Inflammatory macrophage (primary cell): ENCODE results near the gene TBC1D22A.
"Not testable (repeated sequence)": the region's sequence is repeated elsewhere in the genome, so short reads cannot be mapped to it uniquely, and the experiment has no call there.

Source experiments
- DNase-seq, 2 donors: peaks; one replicate each; pipeline ENCODE4 v3.0.0-alpha.2; 2020 to 2022

The TBC1D22A gene

DNA sequence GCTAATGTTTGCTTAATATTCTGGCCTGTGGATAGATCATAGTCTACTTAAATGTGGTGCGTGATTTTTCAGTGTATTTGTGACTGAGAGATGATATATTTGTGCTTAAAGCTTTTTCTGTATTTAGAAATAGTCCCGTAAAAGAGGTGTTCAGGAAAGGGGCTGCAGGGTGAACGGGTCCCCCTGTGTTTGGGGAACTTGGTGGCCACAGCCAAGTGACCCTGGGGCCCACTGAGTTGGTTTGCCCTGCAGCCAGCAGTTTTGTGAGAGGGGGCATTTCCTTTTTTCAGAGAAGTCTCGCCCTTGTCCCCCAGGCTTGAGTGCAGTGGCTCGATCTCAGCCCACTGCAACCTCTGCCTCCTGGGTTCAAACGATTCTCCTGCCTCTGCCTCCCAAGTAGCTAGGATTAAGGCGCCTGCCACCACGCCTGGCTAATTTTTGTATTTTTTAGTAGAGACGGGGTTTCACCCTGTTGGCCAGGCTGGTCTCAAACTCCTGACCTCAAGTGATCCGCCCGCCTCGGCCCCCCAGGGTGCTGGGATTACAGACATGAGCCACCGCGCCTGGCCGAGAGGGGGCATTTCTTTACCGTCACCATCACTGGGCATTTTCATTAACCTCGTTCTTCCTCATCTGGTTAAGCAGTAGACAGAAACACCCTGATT, 287.4 kb downstream of the TBC1D22A start:
- not testable (repeated sequence) for DNase-seq

DNA sequence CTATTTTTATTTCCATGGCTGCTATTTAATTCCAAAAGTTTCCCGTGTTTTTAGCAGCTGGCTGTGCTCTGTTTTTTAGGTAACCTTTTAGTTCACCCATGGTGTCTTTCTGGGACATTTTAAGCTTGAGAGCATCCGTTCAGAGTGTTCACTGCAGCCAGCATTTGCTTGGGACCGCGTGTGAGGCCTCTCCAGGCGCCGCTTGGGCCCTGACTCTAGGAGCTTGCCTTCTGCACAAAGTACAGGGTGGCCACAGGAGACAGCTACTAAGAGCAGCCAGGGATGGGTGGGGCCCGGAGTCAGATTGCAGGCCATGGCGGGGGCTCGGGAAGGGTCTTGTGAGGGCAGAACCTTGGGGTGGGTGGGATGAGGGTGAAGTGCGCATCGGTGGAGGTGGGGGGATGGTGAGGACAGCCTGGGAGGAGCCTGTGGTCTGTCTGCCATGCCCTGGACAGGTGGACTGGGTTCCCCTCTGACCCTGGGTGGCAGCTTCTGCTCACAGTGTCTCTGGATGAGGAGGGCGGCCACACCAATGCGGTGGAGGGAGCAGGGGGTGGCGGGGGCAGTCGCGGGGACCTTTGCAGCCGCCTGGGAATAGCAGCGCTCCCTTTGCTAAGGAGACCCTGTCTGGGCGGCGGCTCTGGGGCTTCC, 288.1 kb downstream of the TBC1D22A start:
- DNase-seq: no peak

DNA sequence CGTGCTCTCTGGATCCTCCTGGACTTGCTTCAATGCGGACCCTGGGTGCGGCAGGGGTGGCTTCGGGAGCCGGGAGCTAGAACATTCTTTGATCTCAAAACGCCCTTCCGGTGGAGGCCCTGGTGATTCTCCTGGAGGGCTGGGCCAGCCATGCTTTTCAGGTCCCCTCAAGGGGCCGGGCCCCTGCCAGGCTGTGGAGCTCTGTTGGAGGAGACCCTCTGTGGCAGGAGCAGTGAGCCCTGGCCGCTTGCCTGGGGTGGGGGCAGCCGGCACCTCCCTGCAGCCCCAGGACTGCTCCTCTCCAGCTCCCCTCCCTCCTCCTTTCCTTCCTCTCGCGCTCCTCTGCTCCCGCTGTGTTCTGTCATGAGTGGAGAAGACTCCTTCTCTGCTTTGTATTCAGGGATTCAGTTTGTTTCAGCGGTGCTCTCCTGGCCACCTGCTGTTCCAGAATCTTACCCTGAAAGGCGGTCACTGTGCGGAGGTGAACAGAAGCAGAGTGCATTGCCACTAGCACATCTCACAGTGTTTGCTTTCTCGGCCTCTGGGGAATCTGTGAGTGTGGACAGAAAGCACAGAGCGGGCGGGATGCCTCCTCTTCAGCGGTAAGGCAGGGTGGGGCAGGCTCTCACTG, 289.1 kb downstream of the TBC1D22A start:
- no peak for DNase-seq

DNA sequence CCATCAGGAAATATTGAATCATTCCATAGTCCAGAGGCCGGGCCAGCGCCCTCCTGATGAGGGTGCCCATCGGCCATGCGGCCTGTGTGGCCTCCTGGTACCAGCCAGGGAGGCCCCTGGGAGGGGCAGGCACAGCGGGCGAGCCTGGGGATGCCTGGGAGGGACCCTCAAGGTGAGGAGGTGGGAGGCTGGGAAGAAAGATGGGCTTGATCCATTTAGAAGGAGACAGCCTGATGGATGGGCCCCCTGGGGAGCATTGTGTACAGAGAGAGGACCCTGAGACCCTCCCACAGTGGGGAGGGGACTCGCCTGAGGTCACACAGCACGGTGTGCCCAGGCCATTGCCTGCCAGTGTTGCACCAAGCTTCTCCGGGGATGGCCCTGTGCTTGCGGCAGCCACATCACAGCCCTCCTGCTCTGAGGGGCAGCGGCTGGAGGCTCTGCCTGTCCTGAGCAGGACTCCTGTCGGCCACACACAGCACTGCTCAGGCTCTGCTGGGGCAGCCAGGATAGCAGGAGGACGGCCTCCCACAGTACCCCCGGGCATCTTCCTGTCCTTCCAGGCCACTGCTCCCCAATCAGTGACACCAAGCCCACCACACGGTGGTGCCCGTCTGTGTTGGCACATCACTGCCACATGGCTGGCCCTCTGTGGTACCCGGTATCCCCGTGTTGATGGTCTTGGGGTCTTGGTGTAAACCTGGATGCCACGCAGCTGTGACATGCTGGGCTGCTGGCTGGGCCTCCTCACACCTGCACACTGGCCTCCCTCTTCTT, 290.0 kb downstream of the TBC1D22A start:
- DNase-seq: no peak

DNA sequence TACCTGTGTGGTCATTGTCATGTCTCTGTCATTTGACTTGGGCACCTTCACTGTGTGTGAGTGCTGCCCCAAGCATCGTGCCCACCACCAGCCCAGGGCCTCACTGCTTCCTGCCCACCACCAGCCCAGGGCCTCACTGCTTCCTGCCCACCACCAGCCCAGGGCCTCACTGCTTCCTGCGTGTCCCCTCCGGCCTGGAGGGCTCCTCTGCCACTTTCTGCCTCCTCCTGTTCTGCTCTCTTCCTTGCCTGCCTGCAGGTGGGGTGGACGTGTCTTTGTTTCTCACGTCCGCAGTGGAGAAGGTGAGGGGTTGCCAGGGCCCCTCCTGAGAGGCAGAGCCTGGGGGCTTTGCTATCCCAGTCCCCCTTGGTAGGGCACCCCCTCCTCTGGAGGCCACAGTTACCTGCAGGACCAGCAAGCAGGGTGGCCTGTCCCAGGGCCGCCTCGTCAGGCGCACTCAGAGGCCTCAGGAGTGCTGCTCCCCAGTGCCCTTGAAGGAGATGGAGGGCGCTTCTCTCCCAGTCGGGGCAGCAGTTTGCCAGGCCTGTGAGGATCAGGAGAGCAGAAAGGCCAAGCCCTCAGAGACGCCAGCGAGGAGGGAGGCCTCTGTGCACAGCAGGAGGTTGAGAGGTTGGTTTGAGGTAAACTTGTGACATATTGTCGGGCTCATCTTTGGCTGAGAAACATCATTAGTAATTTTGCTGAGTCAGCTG, 290.7 kb downstream of the TBC1D22A start:
- no peak for DNase-seq

DNA sequence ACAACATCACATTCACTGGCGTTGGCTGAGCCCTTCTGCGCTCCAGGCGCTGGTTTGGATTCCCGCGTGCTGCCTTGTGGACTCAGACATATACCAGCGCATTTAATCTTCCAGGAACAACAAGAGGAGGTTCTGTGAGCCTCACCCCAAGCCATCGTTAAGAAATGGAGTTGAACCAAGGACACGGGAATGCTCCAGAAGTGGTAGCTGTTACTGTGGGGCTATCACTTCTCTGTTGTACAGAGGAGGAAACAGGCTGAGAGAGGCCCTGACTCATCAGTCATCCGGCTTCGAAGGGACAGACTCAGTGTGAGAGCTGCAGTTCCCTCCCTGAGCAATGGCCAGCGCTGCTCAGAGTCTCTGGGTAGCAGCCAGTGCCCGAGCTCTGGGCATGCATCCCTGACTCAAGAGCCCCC, 291.3 kb downstream of the TBC1D22A start:
- peak in 1 of 2 donors; percentile 70 for DNase-seq

DNA sequence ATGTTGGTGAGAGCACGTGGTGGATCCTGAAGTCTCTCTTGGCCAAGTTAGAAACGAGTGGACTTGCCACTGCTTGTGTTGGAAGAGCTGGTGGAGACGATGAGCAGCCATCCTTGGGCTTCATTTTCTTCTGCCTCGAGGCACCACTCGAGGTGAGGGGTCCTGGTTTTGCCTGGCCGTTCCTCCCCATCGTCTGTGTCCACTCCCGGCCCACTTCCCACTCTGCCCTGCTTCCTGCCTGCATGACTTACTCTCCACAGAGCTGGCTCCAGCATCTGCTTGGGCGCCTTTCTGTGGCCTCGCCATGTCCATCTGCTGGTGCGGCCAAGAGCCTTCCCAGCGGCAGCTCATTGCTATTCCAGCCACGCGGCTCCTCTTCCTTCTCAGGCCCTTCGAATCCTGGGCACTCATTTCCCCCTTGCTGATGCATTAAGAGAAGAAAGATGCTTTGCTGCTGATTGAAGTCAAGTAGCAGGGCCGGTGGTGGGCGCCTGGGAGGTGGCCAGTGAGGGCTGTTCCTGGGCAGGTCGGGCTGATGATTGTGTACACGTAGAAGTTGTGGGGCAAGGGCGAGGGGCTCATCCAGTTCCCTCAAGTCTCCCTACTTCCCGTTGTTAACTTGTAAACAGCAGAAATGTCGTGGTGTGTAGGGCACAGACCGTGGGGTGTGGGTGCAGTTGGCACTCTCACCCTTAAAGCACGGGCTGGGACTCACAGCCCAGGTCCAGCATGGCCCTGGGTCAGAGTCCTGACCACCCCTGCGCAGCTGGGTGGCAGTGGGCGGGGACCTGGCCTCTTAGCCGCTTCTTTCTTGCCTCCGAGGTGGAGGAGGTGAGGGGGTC, 292.0 kb downstream of the TBC1D22A start:
- DNase-seq: no peak

DNA sequence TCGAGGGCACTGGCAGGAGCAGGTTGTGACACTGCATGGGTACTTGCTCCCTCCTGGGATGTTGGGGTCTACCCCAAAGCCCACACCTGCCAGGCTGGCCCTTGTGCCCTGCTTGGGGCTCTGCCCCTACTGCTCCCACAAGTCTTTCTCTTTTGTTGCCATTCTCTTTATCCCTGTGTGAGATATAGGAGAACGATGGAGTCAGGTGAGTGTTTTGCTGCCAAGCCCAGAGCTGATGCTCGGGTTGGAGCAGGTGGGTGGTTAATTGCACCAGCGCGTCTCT, 292.6 kb downstream of the TBC1D22A start:
- DNase-seq: no peak

DNA sequence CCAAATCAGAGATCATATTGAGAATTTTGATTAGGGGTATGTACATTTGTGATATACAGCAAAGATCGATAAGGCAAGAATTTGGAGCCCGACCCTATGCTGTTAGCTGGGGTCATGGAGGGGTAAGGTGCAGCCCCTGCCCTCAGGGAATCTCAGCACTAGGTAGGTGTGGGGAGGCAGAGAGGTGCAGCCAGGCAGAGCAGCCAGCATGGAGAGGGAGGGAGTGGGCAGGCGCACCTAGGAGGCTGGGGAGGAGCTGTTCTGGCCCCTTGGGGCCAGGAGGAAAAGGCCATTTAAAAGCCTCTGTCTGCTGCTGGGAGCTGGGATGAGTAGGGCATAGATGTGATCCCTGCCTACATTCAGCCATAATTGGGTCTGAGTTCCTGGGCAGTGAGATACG, 293.0 kb downstream of the TBC1D22A start:
- DNase-seq: no peak

DNA sequence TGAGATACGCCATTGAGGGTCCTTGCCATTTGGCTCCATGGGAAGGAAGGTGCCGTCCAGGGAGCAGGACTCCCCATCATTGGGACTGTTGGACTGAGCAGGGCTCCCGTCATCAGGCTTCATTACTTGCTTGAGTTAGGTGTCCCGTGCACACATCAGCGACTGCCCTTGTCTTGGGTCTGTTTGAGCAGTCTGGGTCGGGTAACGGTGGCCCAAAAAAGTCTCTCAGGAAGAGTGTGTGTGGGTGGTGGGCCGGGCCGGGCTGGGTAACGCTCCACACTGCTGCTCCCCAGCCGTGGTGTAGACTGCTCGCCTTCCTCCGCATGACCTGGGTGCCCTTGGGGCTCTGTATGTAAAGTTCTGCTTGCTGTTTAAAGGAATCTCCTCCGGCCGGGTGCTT, 293.5 kb downstream of the TBC1D22A start:
- no peak for DNase-seq

DNA sequence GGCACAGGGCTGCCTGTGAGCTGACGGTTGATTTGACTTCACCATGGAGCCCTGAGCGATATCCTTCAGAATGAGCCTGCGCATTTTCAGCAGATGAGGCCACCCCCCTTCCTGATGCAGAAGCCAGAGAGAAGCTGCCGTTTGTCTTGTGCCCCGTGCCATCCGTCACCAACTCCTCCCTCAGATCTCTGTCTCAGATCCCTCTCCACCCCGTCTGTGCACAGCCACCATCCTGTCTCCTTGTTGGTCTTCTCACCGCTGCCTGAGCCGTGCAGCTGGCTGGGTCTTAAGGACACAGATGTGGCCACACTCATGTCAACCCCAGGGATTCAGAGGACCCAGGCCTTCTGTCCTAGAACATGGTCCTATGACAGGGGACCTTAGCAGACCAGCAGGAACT, 293.9 kb downstream of the TBC1D22A start:
- no peak for DNase-seq

DNA sequence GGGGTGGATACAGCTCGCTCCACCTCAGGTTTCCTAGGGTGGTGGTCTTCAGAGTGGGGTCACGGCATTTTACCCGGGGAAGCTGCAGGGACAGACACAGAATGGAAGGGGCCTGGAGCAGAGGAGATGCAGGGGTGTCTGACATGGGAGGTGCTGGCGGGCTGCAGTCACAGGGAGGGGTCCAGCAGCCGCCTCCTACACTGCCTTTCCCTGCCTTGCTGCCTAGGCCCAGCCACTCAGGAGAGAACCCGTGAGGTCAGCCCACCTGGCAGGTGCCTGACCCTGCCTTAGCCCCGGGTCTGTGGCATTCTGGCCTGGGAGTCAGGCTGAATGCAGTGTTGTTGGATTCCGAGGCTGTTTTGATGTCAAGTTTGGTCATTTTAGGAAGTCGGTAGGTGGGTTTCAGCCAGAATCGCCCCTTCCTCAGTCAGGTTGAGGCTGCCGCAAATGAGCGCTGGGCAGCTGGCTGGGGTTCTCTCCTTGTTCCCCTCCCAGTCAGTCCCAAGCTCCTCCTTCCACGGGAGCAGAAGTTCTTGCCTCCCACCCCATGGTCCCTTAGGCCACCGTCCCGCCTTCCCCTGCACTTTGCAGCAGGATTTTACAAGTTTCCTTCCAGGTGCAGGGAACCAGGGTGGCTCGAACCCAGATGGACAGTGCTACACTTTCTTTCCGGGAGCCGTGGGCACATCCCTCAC, 294.5 kb downstream of the TBC1D22A start:
- no peak for DNase-seq

DNA sequence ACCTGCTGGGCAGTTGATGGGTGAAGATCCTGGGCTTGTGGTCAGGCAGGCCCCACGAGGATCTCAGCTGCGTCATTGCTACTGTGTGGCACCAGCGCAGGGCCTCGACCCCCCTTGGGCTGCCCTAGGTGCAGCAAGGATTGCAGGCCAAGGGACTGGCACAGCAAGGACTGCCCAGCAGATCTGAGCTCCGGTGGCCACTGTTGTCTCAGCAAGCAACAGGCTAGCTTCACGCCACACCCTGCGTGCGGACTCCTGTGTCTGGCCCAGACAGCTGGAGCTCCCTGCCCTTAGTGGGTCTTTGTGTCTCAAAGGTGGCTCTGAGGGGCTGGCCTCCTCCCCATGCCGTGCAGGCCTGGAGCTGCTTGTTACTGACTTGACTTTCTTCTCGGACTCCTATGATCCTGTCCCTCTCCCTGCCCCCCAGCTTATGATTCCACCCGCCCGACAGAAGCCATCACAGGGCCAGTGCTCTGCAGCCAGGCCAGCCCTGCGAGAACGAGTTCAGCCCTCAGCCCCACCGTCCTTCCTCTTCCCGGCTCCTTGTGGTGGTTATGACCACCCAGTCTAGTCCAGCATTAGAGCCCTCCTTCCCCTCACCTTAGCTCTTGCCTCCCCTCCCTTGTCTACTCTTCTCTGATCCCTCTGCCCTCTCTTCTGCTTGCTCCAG, 295.6 kb downstream of the TBC1D22A start:
- no peak for DNase-seq

DNA sequence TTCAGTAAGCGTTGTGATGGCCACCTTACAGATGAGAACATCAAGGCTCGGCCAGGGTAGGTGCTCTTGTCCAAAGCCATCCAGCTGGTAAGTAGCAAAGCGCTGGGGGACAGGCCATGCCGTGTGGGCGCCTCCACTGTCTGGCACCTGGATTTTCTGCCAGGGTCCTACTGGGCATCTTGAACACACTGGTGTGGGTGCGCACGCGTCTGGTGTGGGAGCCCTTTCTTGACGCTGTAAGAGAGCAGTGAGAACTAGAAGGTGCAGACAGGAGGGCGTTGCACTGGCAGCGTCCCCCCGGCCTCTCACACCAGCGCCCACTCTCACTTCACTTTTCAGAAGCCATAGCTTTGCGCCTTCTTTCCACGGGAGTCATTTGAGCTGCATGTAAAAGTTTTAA, 296.6 kb downstream of the TBC1D22A start:
- DNase-seq: no peak

DNA sequence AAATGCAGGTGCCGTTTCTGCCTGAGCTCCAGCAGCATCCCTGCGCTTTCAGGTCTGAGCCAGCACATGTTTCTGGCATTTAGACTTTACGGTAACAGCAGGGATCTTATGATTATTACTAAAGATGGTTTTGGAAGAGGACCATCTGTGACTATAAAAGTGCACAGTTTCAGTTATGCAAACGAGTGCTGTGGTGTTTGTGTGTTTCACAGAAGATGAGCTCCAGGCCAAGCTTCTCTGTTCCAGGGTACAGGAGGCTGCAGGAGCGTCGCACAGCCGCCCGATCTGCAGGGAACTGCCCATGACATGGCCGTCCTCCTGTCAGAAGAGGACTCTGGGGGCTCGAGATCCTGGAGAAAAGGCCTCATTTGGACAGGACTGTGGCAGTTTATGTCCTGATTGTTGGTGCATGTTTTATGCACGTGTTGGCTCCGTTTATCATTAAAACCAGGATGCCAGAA, 297.3 kb downstream of the TBC1D22A start:
- DNase-seq: no peak

DNA sequence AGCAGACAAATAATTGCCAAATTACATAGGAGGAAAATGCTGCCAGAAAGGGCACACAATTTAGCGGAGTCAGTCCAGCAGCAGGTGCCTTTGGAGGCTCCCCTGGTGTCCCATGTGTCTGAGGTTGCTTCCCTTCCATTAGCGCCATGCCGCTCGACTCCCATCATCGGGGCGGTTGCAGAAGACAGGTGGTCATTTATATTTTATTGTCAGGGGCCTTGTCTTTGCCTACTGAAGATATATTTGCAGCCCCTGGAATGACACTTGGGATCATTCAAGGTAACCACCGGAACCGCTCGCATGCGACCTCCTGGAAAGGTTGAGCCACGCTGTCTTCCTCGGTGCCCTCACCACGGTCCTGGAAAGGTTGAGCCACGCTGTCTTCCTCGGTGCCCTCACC, 298.3 kb downstream of the TBC1D22A start:
- DNase-seq: no peak

DNA sequence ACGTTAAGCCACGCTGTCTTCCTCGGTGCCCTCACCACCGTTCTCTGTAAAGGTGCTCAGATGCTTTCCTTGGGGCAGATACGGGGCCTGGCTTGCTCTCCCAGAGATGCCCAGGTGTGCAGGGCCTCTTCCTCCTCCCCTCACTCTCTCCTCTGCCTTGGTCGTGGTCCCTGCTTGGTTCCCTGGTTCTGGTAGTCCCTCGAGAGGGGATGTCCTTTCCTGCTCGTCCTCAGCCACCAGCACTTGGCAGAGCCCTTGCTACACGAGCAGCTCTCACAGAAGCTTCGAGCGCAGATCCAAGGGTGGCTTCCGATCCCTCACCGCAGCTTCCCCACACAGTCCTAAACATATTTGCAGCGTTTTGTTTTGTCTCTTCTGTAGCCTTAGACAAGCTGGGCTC, 298.8 kb downstream of the TBC1D22A start:
- no peak for DNase-seq

DNA sequence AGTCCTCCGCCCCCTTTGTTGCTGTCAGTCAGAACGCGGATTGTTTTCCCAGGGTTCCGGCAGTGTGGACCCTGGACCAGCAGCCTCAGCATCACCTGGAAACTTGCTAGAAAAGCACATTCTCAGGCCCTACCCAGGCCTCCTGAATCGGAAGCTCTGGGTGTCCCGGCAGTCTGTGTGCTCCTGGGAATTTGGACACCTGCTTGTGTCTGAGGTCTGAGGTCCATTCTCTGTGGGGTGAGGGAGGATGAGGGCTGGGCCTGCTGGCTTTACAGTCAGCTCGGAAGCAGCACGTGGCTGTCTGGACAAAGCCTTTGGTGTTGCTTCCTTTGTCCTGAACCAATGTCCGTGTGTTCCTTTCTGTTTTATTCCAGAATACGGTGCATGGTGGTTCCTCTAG, 299.7 kb downstream of the TBC1D22A start:
- no peak for DNase-seq

DNA sequence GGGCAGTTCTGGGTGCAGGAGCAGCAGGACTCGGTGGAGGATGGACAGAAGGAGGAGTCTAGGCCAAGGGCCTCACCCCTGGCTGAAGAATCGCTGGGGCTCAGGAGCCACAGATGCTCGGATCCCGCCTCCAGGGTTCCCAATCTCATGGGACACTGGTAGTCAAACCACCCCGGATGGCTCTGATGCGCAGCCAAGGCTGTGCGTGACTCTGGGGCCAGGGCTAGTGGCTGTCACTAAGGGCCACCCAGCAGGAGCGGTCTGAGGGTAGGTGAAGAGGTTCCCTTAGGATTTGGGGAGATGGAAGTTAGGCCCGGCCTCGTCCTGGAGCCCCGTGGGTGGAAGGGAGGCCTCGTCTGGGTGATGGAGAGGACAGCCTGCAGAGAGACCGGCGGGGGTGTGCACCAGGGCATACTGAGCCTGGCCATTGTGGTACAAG, 300.6 kb downstream of the TBC1D22A start:
- no peak for DNase-seq

DNA sequence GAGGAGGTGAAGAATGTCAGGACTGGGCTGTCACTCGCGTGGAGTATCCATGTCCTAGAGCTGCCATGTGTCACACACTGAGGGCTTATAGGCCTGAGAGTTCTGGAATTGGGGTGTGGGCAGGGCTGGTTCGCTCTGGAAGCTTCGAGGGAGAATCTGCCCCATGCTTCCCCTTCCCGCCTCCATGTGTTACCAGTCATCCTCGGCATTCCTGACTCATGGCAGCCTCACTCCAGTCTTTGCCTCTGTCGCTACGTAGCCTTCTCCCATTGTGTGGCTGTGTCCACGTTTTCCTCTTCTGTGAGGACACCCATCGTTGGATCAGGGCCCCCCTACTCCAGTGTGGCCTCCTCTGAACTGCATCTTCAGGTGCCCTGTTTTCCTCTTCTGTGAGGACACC, 301.2 kb downstream of the TBC1D22A start:
- DNase-seq: no peak

DNA sequence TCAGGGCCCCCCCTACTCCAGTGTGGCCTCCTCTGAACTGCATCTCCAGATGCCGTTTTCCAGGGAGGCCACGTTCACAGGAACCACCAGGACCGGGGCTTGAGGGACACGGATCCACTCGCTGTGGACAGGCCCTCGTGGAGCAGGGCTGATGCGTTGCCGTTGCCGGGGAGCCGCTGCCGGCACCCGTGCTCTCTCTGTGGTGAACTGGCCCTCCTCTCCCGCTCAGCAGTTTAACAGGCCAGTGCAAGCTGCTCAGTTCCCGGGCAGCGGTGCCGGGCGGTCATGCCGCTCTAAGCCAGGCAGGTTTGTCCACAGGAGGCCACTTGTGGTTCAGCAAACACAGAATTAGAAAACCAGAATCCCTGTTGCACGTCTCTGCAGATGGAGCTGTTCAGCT, 301.6 kb downstream of the TBC1D22A start:
- no peak for DNase-seq
